OCI-LY3 (cell line): ENCODE measurements around the gene TRIM10.

Experiments
- H2AFZ ChIP-seq: fragments of 200-600, 300-600 bp; shearing (Covaris generic); 2 replicates; pipeline ENCODE4 v1.6.0; 2014; ENCODE audit warnings: antibody characterized with exemption, low read depth, low read length
- H3K27ac ChIP-seq: fragments of 200-600, 300-600 bp; sonication (generic); 2 replicates; pipeline ENCODE4 v1.5.1; 2014; ENCODE audit warnings: mild to moderate bottlenecking, low read length, moderate library complexity, mixed read lengths
- H3K27me3 ChIP-seq: fragments of 200-600, 300-600 bp; sonication (generic); 2 replicates; pipeline ENCODE4 v1.6.1; 2014; ENCODE audit warnings: low read depth, low read length, mixed read lengths
- H3K36me3 ChIP-seq: fragments of 200-600, 300-600 bp; sonication (generic); replicated peaks from 2 replicates; pipeline ENCODE3; 2014; ENCODE audit warnings: low read depth, low read length, mixed read lengths
- H3K4me1 ChIP-seq: fragments of 300-600, 200-600 bp; sonication (generic); 2 replicates; pipeline ENCODE4 v1.6.1; 2014; ENCODE audit warnings: low read length, mixed read lengths
- H3K4me2 ChIP-seq: fragments of 200-600, 300-600 bp; sonication (generic); 2 replicates; pipeline ENCODE4 v1.6.1; 2014; ENCODE audit warnings: low read length, mixed read lengths
- H3K4me3 ChIP-seq: fragments of 300-600, 200-600 bp; sonication (generic); 2 replicates; pipeline ENCODE4 v1.5.1; 2014; ENCODE audit warnings: antibody characterized with exemption, mild to moderate bottlenecking, low read length, moderate library complexity
- H3K79me2 ChIP-seq: fragments of 300-600, 200-600 bp; shearing (Covaris generic); 2 replicates; pipeline ENCODE4 v1.6.1; 2014; ENCODE audit warnings: mild to moderate bottlenecking, low read length, mixed read lengths
- H3K9ac ChIP-seq: fragments of 300-600, 200-600 bp; shearing (Covaris generic); 2 replicates; pipeline ENCODE4 v1.6.0; 2014; ENCODE audit warnings: mild to moderate bottlenecking, low read length, moderate library complexity
- H3K9me3 ChIP-seq: fragments of 200-600, 300-600 bp; shearing (Covaris generic); 2 replicates; pipeline ENCODE4 v1.6.1; 2014; ENCODE audit warnings: low read length, mixed read lengths; ENCODE audit not compliant: insufficient read depth
- H4K20me1 ChIP-seq: fragments of 200-600, 300-600 bp; sonication (generic); 2 replicates; pipeline ENCODE4 v1.6.1; 2016; ENCODE audit warnings: low read length, mixed read lengths; ENCODE audit not compliant: insufficient read depth
- EZH2phosphoT487 ChIP-seq: fragments of 200-600 bp; shearing (Covaris generic); IDR thresholded peaks from 2 replicates; pipeline ENCODE4 v1.6.1; 2018; ENCODE audit warnings: antibody characterized with exemption, mixed run types, low read depth
- TF ChIP-seq, protein P1 (sequence below): fragments of 200-600, 300-600 bp; sonication (generic); IDR thresholded peaks from 2 replicates; pipeline ENCODE4 v1.5.1; 2014; ENCODE audit warnings: antibody characterized with exemption, low read length, low read depth

The TRIM10 gene

GRCh38 chr6:30188541-30188940, 27.5 kb upstream of the TRIM10 start:
- Histone ChIP-seq H3K4me3 (no peak overlapping the region), H3K9ac (no peak overlapping the region), H4K20me1 (no peaks in the 10 kb centered on the region), H3K4me2 (no peak overlapping the region), H3K27ac (no peak overlapping the region), H3K4me1 (no peaks in the 10 kb centered on the region), H3K79me2 (no peaks in the 10 kb centered on the region), H3K27me3 (no peaks in the 10 kb centered on the region), H3K36me3 (peaks cover 27% of the 10 kb centered on the region), H3K9me3 (no peaks in the 10 kb centered on the region), H2AFZ (no peak overlapping the region)
- TF ChIP-seq, protein P1, sequence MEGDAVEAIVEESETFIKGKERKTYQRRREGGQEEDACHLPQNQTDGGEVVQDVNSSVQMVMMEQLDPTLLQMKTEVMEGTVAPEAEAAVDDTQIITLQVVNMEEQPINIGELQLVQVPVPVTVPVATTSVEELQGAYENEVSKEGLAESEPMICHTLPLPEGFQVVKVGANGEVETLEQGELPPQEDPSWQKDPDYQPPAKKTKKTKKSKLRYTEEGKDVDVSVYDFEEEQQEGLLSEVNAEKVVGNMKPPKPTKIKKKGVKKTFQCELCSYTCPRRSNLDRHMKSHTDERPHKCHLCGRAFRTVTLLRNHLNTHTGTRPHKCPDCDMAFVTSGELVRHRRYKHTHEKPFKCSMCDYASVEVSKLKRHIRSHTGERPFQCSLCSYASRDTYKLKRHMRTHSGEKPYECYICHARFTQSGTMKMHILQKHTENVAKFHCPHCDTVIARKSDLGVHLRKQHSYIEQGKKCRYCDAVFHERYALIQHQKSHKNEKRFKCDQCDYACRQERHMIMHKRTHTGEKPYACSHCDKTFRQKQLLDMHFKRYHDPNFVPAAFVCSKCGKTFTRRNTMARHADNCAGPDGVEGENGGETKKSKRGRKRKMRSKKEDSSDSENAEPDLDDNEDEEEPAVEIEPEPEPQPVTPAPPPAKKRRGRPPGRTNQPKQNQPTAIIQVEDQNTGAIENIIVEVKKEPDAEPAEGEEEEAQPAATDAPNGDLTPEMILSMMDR = no peak
- TF ChIP-seq EZH2phosphoT487 = no peak

- H2AFZ ChIP-seq = no peak overlapping the region
- H3K27ac ChIP-seq = no peak overlapping the region
- no peak overlapping the region for H3K4me3 ChIP-seq
- no peaks in the 10 kb centered on the region for H3K27me3 ChIP-seq
- no peak overlapping the region for H3K4me2 ChIP-seq
- no peaks in the 10 kb centered on the region for H4K20me1 ChIP-seq
- no peaks in the 10 kb centered on the region for H3K79me2 ChIP-seq
- H3K36me3 ChIP-seq = peaks cover 27% of the 10 kb centered on the region
- no peaks in the 10 kb centered on the region for H3K4me1 ChIP-seq
- no peak overlapping the region for H3K9ac ChIP-seq
- TF ChIP-seq, protein P1 = no peak
- TF ChIP-seq EZH2phosphoT487 = no peak
- no peaks in the 10 kb centered on the region for H3K9me3 ChIP-seq
Observed at GRCh38 chr6:30185846-30186484, 25.0 kb upstream of the TRIM10 start.

DNA sequence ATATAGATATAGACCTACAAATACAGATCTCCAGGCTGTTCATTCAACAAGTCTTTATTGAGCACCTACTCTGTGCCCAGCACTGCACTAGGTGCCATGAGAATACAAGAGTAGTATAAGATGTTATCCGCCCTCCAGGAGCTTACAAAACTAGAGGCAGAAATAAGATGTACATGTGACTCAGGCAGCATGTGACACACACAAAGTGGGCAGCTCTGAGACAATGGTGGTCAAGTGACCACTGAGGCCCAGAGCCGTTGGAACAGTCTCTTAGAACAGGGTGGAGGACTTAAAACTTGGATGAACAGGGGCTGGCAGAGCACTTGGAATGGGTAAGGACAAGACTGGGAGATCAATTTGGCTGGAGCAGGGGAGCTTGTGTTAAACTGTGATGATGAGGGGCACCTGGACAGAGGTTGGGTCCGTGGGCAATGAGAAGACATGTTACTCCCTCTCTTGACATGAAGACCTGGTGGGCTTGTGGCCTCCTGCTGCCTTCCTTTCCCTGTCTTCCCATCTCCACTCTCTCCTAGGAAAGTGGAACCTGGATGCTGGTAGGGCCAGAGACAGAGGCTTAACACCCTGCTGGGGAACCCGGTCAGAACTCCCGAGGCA, 23.5 kb upstream of the TRIM10 start:
- H3K27me3 ChIP-seq = no peaks in the 10 kb centered on the region
- H3K27ac ChIP-seq = no peak overlapping the region
- no peaks in the 10 kb centered on the region for H3K4me1 ChIP-seq
- H3K4me3 ChIP-seq = no peak overlapping the region
- H3K4me2 ChIP-seq = no peak overlapping the region
- no peaks in the 10 kb centered on the region for H4K20me1 ChIP-seq
- TF ChIP-seq, protein P1 = no peak
- no peak for TF ChIP-seq EZH2phosphoT487
- no peaks in the 10 kb centered on the region for H3K79me2 ChIP-seq
- no peak overlapping the region for H3K9ac ChIP-seq
- no peak overlapping the region for H2AFZ ChIP-seq
- H3K36me3 ChIP-seq = peaks cover 22% of the 10 kb centered on the region
- H3K9me3 ChIP-seq = peaks cover 4% of the 10 kb centered on the region; the same call in 1 of the 2 replicates

- no peaks in the 10 kb centered on the region for H3K4me1 ChIP-seq
- no peaks in the 10 kb centered on the region for H4K20me1 ChIP-seq
- H3K79me2 ChIP-seq = no peaks in the 10 kb centered on the region
- peaks cover 9% of the 10 kb centered on the region; the same call in 1 of the 2 replicates for H3K27me3 ChIP-seq
- no peak overlapping the region for H3K27ac ChIP-seq
- H3K4me2 ChIP-seq = no peak overlapping the region
- H3K4me3 ChIP-seq = no peak overlapping the region
- no peak overlapping the region for H3K9ac ChIP-seq
- H3K36me3 ChIP-seq = peaks cover 7% of the 10 kb centered on the region
- no peak overlapping the region for H2AFZ ChIP-seq
- TF ChIP-seq EZH2phosphoT487 = no peak
- TF ChIP-seq, protein P1 = no peak
- peaks cover 5% of the 10 kb centered on the region; the same call in 1 of the 2 replicates for H3K9me3 ChIP-seq
Observed at GRCh38 chr6:30180145-30180544, 19.1 kb upstream of the TRIM10 start.
